Right lung (tissue), 5 donors: ENCODE data around the gene TNPO3. TPM values are rescaled to one million over a fixed set of nuclear protein-coding genes. Genes with fewer than 3 reads are reported as not detected.

Experiments
- DNase-seq, 2 donors: peaks; one replicate each; pipeline ENCODE4 v3.0.0-alpha.2; 2013
- polyA plus RNA-seq, 5 donors: library from polyadenylated mRNA; unstranded; fragments of 120-200 nt; gene quantifications; one replicate each; pipeline versions ENCODE4 v1.2.1 to v1.2.3, GENCODE V29; 2013; ENCODE audit warnings: inconsistent platforms in 1 of 5, low replicate concordance in 1 of 5; ENCODE audit not compliant: insufficient read length in 5 of 5, insufficient read depth in 1 of 5

TNPO3 gene
- polyA plus RNA-seq, 5 donors: 28.8 to 40.4 (median 36.3) TPM

- no peak for DNase-seq
Observed at GRCh38 chr7:128940494-128941322, 114.2 kb downstream of the TNPO3 start.

- no peak for DNase-seq
Observed at GRCh38 chr7:128939861-128940410, 115.0 kb downstream of the TNPO3 start.

- no peak for DNase-seq
Observed at GRCh38 chr7:128939075-128939860, 115.6 kb downstream of the TNPO3 start.

GRCh38 chr7:128938544-128939074, 116.3 kb downstream of the TNPO3 start:
- DNase-seq: no peak

GRCh38 chr7:128937647-128938543, 117.0 kb downstream of the TNPO3 start, which contains the start of gene IRF5:
Gene IRF5, plus strand, starts transcription at chr7:128937927. Its CDS starts 4,155 bp downstream, at chr7:128942082.
- DNase-seq: no peak

- no peak for DNase-seq
Observed at GRCh38 chr7:128937271-128937646, 117.7 kb downstream of the TNPO3 start.

- DNase-seq: no peak
Observed at GRCh38 chr7:128936798-128937197, 118.1 kb downstream of the TNPO3 start.

- DNase-seq: no peak
Observed at GRCh38 chr7:128935342-128935730, 119.6 kb downstream of the TNPO3 start.

GRCh38 chr7:128934361-128935341, 120.3 kb downstream of the TNPO3 start:
- no peak for DNase-seq

- no peak for DNase-seq
Observed at GRCh38 chr7:128933180-128933891, 121.6 kb downstream of the TNPO3 start.

- DNase-seq: no peak
Observed at GRCh38 chr7:128932862-128933179, 122.1 kb downstream of the TNPO3 start.

GRCh38 chr7:128931965-128932861, 122.7 kb downstream of the TNPO3 start:
- no peak for DNase-seq

- no peak for DNase-seq
Observed at GRCh38 chr7:128931190-128931798, 123.6 kb downstream of the TNPO3 start.

GRCh38 chr7:128928882-128929788, 125.8 kb downstream of the TNPO3 start:
- no peak for DNase-seq

- no peak for DNase-seq
Observed at GRCh38 chr7:128928159-128928813, 126.6 kb downstream of the TNPO3 start.
